HG02884 (cell line): ENCODE data around the gene DENND11.
A peak's percentile ranks its signal among the peaks of the same experiment; 100 is the strongest.

Source experiments
- ATAC-seq: cut with Tn5 transposase; IDR thresholded peaks from one replicate; pipeline ENCODE4 v1.9.1; 2021; ENCODE audit warnings: mild to moderate bottlenecking, moderate library complexity; ENCODE audit not compliant: unreplicated experiment

Gene DENND11

GRCh38 chr7:141685285-141686023 lies 16.5 kb downstream of the DENND11 start:
- ATAC-seq, result no peak

- peak; percentile 86 for ATAC-seq
These were observed 23.0 kb downstream of the DENND11 start for GRCh38 chr7:141679014-141679413.

- ATAC-seq, result no peak
These were observed 25.3 kb downstream of the DENND11 start for GRCh38 chr7:141676618-141677017.

GRCh38 chr7:141675436-141676215 lies 26.3 kb downstream of the DENND11 start:
- ATAC-seq, result no peak

- no peak for ATAC-seq
These were observed 27.3 kb downstream of the DENND11 start for GRCh38 chr7:141674702-141675101.

GRCh38 chr7:141674171-141674671 lies 27.7 kb downstream of the DENND11 start:
- ATAC-seq, result no peak

GRCh38 chr7:141673346-141673745 lies 28.6 kb downstream of the DENND11 start:
- no peak for ATAC-seq

GRCh38 chr7:141671705-141672496 lies 30.1 kb downstream of the DENND11 start:
- no peak for ATAC-seq

GRCh38 chr7:141668853-141669252 lies 33.1 kb downstream of the DENND11 start:
- ATAC-seq, result no peak

- no peak for ATAC-seq
These were observed 35.9 kb downstream of the DENND11 start for GRCh38 chr7:141666071-141666470.

- ATAC-seq, result no peak
These were observed 36.5 kb downstream of the DENND11 start for GRCh38 chr7:141665208-141666035.

- no peak for ATAC-seq
These were observed 37.5 kb downstream of the DENND11 start for GRCh38 chr7:141664450-141664849.

GRCh38 chr7:141663081-141663849 lies 38.7 kb downstream of the DENND11 start:
- no peak for ATAC-seq

- no peak for ATAC-seq
These were observed 41.7 kb downstream of the DENND11 start for GRCh38 chr7:141660259-141660658.

GRCh38 chr7:141659501-141659900 lies 42.5 kb downstream of the DENND11 start:
- no peak for ATAC-seq

GRCh38 chr7:141654551-141654950 lies 47.4 kb downstream of the DENND11 start:
- ATAC-seq, result peak; percentile 75

GRCh38 chr7:141652691-141653090 lies 49.3 kb downstream of the DENND11 start:
- no peak for ATAC-seq
